Testis (tissue), 2 donors: ENCODE measurements around the gene PNLIPRP3.

Experiments used
- POLR2A ChIP-seq: fragments of 450-650 bp; IDR thresholded peaks from one replicate; pipeline ENCODE4 v1.6.1; 2017; ENCODE audit warnings: antibody characterized with exemption, mild to moderate bottlenecking, moderate library complexity
- TF ChIP-seq, protein P1 (sequence below), 3 experiments: fragments of 450-650 bp in 2 of 3; fragments of 200-600 bp in 1 of 3; sonication (generic) in 1 of 3; IDR thresholded peaks; one replicate each; pipeline ENCODE4 v1.5.1; 2016 to 2019; ENCODE audit warnings: antibody characterized with exemption in 3 of 3, mild to moderate bottlenecking in 2 of 3, moderate library complexity in 1 of 3

DNA sequence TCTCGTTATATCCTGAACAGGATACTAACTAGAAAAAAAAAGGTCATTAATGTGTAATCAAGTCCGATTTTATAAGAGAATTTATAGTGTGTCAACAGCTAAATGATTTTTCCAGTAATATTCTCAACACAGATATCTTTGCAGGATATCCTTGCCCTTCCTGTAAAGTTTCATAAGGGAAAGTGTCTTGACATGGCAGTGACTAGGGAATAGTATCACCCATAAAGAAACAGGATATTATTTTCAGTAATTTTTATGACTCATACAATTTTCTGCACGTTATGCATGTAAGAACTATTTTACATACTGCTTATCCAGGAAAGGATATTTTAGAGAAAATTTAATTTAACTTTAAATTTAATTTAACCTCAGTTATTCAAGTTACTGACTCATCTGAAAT, 98.6 kb downstream of the PNLIPRP3 start:
- TF ChIP-seq, protein P1, sequence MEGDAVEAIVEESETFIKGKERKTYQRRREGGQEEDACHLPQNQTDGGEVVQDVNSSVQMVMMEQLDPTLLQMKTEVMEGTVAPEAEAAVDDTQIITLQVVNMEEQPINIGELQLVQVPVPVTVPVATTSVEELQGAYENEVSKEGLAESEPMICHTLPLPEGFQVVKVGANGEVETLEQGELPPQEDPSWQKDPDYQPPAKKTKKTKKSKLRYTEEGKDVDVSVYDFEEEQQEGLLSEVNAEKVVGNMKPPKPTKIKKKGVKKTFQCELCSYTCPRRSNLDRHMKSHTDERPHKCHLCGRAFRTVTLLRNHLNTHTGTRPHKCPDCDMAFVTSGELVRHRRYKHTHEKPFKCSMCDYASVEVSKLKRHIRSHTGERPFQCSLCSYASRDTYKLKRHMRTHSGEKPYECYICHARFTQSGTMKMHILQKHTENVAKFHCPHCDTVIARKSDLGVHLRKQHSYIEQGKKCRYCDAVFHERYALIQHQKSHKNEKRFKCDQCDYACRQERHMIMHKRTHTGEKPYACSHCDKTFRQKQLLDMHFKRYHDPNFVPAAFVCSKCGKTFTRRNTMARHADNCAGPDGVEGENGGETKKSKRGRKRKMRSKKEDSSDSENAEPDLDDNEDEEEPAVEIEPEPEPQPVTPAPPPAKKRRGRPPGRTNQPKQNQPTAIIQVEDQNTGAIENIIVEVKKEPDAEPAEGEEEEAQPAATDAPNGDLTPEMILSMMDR (IDR thresholded peaks at IDR 0.05), result no peak
- no peak for TF ChIP-seq POLR2A
